ENCODE results near the gene TACR2. TPM values are rescaled to one million over a fixed set of nuclear protein-coding genes. Genes with fewer than 3 reads are reported as not detected.

Gene TACR2
- polyA plus RNA-seq, 1 experiment: not detected

GRCh38 chr10:69394020-69394419 is 22.7 kb downstream of the TACR2 start:
- ChIA-PET CTCF (interaction anchor here (1.4 to 7.4 kb wide), 2 partner anchors 14 to 156 kb away, joined by 5 to 84 read pairs; no protein-coding TSS in a partner anchor), POLR2A (no interaction called here)
- Histone ChIP-seq H3K4me3 (ENCODE audit: low read depth, low read length) (no peak overlapping the region), H3K27ac (ENCODE audit: low read depth, low read length) (no peak overlapping the region), H3K27me3 (ENCODE audit: control insufficient read depth, insufficient read depth, low read length) (no peaks in the 10 kb centered on the region), H3K9me3 (ENCODE audit: control insufficient read depth, insufficient read depth, low read length) (no peaks in the 10 kb centered on the region)
- TF ChIP-seq CTCF (IDR thresholded peaks at IDR 0.05; ENCODE audit: low read depth, low read length): no peak
- DNase-seq (ENCODE audit: low read depth, low spot score): no peak

GRCh38 chr10:69392481-69393000 is 24.2 kb downstream of the TACR2 start:
- CTCF ChIA-PET: interaction anchor here (0.5 to 7.4 kb wide), 17 partner anchors 9 to 387 kb away, joined by 3 to 84 read pairs (median 4); no protein-coding TSS in a partner anchor
- peak; percentile 98 for TF ChIP-seq CTCF (IDR thresholded peaks at IDR 0.05; ENCODE audit: low read depth, low read length)
- H3K9me3 ChIP-seq (ENCODE audit: control insufficient read depth, insufficient read depth, low read length): no peaks in the 10 kb centered on the region
- POLR2A ChIA-PET: interaction anchor here (0.6 to 1.0 kb wide), 2 partner anchors 103 to 153 kb away, joined by 4 read pairs; no protein-coding TSS in a partner anchor
- H3K27me3 ChIP-seq (ENCODE audit: control insufficient read depth, insufficient read depth, low read length): no peaks in the 10 kb centered on the region
- no peak overlapping the region for H3K4me3 ChIP-seq (ENCODE audit: low read depth, low read length)
- DNase-seq (ENCODE audit: low read depth, low spot score): no peak
- H3K27ac ChIP-seq (ENCODE audit: low read depth, low read length): no peak overlapping the region

GRCh38 chr10:69391158-69391557 is 25.6 kb downstream of the TACR2 start:
- H3K27ac ChIP-seq (ENCODE audit: low read depth, low read length): no peak overlapping the region
- CTCF ChIA-PET: interaction anchor here (1.8 to 7.4 kb wide), 3 partner anchors 10 to 153 kb away, joined by 5 to 84 read pairs (median 5); no protein-coding TSS in a partner anchor

GRCh38 chr10:69389827-69390490 is 26.8 kb downstream of the TACR2 start:
- no peak for TF ChIP-seq CTCF (IDR thresholded peaks at IDR 0.05; ENCODE audit: low read depth, low read length)
- Histone ChIP-seq H3K27ac (ENCODE audit: low read depth, low read length) (no peak overlapping the region), H3K9me3 (ENCODE audit: control insufficient read depth, insufficient read depth, low read length) (no peaks in the 10 kb centered on the region), H3K27me3 (ENCODE audit: control insufficient read depth, insufficient read depth, low read length) (no peaks in the 10 kb centered on the region), H3K4me3 (ENCODE audit: low read depth, low read length) (no peak overlapping the region)
- CTCF ChIA-PET: interaction anchor here (0.9 to 7.4 kb wide), 5 partner anchors 9 to 384 kb away, joined by 5 to 84 read pairs (median 5); no protein-coding TSS in a partner anchor
- no peak for DNase-seq (ENCODE audit: low read depth, low spot score)
- POLR2A ChIA-PET: no interaction called here

More at GRCh38 chr10:69391158-69391557, 25.6 kb downstream of the TACR2 start:
- H3K27me3 ChIP-seq (ENCODE audit: control insufficient read depth, insufficient read depth, low read length): no peaks in the 10 kb centered on the region
- H3K9me3 ChIP-seq (ENCODE audit: control insufficient read depth, insufficient read depth, low read length): no peaks in the 10 kb centered on the region
- POLR2A ChIA-PET: no interaction called here
- DNase-seq (ENCODE audit: low read depth, low spot score): no peak
- no peak for TF ChIP-seq CTCF (IDR thresholded peaks at IDR 0.05; ENCODE audit: low read depth, low read length)
- H3K4me3 ChIP-seq (ENCODE audit: low read depth, low read length): no peak overlapping the region

- H3K27ac ChIP-seq (ENCODE audit: low read depth, low read length): no peak overlapping the region
- no peaks in the 10 kb centered on the region for H3K27me3 ChIP-seq (ENCODE audit: control insufficient read depth, insufficient read depth, low read length)
- no peak for DNase-seq (ENCODE audit: low read depth, low spot score)
- ChIA-PET POLR2A (no interaction called here), CTCF (interaction anchor here (7.4 kb wide), 1 partner anchor 151 kb away, joined by 84 read pairs; no protein-coding TSS in a partner anchor)
- no peaks in the 10 kb centered on the region for H3K9me3 ChIP-seq (ENCODE audit: control insufficient read depth, insufficient read depth, low read length)
- no peak for TF ChIP-seq CTCF (IDR thresholded peaks at IDR 0.05; ENCODE audit: low read depth, low read length)
- no peak overlapping the region for H3K4me3 ChIP-seq (ENCODE audit: low read depth, low read length)
Observed at GRCh38 chr10:69388488-69388887, 28.2 kb downstream of the TACR2 start.
